Kidney glomerular epithelial cell (primary cell): ENCODE results near the gene GRIN1.

ENCODE experiments used
- DNase-seq: peaks from one replicate; lab custom pipeline; 2025; lab: John Stamatoyannopoulos, UW

GRIN1 gene

DNA sequence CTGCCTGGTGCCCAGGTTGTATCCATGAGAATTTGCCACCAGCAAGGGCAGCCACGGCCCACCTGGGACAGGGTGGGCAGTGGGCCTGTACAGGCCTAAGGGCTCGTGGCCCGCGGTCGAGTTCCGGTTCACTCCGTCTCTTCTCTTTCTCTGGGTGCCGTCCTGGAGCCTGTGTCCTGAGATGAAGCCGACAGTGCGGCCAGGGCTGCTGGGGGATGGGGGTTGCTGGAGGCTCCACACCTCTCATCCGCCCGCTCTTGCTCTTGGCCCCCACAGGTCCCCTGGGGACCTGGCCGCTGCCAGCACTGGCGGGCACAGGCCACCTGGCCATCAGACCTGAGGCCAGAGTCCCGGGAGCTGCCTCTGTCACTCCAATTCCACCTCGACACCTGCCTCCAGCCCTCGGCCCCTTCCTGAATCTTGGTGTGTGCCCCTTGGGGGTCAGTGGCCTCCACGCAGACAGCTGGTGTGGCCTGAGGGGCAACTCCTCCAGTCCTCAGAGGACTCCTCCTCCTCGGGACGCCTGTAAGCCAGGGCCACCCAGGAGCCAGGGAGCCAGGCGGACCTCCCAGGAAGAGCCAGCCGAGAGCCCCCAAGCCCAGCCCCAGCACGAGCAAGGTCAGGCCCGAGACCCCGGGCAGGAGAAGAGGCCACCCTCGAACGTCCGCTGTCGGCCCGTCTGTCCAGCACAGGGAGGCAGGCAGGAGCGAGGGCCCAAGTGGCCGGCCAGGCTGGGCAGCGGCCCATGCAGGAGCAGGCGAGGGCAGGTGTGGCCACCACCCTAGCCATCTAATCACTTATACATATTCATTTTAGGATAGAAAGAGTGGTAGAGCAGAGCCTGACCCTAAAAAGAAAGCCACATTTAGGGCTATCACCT is 25.7 kb downstream of the GRIN1 start:
- DNase-seq, result no peak

- no peak for DNase-seq
These were observed 26.4 kb downstream of the GRIN1 start for GRCh38 chr9:137165250-137165836.

DNA sequence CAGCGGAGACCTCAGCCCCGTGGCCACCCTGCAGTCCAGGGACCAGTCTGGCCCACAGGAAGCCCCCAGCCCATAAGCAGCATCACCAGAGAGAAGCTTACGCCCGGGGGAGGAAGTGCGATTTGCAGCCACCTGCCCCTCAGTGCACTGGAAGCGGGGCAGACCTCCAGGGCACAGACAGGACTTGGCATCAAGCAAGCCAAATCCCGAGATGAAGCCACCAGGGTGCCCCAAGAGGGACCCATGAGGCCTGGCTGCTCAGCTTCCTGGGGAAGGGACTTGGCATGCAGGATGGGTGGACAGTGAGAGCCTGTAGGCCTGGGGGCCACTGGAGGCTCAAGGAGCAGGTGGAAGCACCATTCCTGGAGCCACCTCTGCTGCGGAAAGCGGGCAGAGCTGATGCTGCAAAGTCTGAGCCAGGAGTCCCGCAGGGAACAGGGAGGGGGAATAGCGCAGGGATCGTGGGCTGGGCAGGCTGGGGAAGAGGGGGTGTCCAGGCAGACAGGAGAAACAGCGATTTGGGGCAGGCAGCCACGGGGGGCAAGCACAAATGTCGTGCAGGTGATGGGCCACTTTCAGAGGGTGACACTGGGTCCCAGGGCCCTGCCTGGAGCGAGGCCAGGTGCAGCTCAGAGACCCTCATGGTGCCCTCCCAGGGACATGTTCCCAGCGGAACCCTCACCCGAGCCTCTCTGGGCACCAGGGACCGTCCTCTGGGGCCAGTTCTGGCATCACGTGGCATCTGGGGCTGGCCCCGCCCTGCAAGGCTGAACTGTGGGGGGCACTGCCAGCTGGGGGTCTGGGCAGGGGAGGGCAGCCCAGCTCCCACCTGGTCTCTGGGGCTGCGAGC is 27.7 kb downstream of the GRIN1 start:
- DNase-seq, result no peak

DNA sequence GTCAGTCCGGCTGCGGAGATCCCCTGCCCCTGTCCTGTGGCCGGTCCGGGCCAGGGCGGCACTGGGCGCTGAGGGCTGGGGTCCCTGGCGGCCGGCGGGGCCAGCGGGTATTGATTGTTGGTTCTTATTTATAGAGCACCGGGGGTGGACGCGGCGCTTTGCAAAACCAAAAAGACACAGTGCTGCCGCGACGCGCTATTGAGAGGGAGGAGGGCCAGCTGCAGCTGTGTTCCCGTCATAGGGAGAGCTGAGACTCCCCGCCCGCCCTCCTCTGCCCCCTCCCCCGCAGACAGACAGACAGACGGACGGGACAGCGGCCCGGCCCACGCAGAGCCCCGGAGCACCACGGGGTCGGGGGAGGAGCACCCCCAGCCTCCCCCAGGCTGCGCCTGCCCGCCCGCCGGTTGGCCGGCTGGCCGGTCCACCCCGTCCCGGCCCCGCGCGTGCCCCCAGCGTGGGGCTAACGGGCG is 28.4 kb downstream of the GRIN1 start:
- no peak for DNase-seq

DNA sequence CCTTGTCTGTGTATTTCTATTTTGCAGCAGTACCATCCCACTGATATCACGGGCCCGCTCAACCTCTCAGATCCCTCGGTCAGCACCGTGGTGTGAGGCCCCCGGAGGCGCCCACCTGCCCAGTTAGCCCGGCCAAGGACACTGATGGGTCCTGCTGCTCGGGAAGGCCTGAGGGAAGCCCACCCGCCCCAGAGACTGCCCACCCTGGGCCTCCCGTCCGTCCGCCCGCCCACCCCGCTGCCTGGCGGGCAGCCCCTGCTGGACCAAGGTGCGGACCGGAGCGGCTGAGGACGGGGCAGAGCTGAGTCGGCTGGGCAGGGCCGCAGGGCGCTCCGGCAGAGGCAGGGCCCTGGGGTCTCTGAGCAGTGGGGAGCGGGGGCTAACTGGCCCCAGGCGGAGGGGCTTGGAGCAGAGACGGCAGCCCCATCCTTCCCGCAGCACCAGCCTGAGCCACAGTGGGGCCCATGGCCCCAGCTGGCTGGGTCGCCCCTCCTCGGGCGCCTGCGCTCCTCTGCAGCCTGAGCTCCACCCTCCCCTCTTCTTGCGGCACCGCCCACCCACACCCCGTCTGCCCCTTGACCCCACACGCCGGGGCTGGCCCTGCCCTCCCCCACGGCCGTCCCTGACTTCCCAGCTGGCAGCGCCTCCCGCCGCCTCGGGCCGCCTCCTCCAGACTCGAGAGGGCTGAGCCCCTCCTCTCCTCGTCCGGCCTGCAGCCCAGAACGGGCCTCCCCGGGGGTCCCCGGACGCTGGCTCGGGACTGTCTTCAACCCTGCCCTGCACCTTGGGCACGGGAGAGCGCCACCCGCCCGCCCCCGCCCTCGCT is 29.0 kb downstream of the GRIN1 start:
- no peak for DNase-seq

GRCh38 chr9:137168573-137168903 is 29.6 kb downstream of the GRIN1 start:
- no peak for DNase-seq

DNA sequence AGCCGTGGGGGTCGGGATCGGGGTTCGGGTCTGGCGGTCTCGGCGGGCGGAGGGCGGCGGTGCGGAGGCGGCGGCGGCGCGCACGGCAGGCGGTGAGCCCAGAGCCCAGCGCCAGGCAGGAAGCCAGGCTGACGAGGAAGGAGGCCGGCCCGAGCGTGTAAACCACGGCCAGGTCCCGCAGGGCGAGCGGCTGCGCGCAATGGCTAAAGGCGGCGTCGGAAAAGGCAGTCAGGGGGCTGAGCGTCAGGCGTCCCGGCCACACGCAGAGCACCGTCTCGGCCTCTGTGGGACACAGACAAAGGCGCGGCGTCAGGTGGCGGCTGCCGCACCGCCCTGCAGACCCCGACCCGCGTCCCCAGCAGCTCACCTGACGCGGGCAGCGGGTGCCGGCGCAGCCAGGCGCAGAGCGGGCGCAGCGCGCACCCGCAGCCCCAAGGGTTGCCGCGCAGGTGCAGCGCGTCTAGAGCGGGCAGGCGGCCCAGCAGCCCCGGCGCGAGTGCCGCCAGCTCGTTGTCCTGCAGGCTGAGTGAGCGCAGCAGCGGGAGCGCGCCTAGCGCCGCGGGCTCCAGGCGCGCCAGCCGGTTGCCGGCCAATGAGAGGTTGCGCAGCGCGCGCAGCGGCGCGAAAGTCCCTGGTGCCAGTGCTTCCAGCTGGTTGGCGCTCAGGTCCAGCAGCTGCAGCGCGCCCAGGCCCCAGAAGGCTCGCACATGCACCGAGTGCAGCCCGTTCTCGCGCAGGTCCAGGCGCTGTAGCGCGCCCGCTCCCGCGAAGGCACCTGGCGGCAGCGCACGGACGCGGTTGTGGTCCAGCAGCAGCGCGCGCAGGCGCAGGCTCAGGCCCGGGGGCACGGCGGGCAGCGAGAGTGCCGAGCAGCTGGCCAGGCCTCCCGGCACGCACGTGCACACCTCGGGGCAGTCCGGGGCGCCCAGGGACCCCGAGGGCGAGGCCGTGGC is 30.2 kb downstream of the GRIN1 start:
- no peak for DNase-seq

DNA sequence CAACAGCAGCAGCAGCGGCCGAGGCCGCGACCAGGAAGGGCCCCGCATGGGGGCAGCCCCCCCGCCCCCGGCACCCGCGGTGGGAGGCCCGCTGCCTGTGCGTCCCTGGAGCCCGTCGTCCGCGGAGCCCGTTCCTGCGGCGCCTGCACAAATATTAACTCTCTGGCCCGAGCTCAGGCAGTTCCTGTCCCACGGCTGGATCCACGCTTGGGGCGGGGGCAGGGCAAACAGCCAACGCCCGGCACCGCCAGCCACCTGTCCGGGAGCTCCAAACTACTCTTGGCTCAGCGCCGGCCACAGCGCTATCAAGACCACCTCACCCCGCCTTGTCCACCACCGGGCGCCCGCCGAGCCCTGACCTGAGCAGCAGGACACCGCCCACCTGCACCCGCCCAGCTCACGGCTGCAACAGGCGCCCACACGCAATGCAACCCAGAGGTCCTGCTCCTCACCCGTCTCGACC is 31.0 kb downstream of the GRIN1 start, which contains the start of gene LRRC26:
LRRC26 (minus strand) TSS at position 156 of the 463 bp plus-strand sequence; CDS start at position 48, 108 bp downstream.
- no peak for DNase-seq

GRCh38 chr9:137170486-137171148 is 31.7 kb downstream of the GRIN1 start:
- DNase-seq, result no peak

GRCh38 chr9:137171149-137171900 is 32.4 kb downstream of the GRIN1 start:
- no peak for DNase-seq

- DNase-seq, result no peak
These were observed 34.2 kb downstream of the GRIN1 start for GRCh38 chr9:137172901-137173795.

DNA sequence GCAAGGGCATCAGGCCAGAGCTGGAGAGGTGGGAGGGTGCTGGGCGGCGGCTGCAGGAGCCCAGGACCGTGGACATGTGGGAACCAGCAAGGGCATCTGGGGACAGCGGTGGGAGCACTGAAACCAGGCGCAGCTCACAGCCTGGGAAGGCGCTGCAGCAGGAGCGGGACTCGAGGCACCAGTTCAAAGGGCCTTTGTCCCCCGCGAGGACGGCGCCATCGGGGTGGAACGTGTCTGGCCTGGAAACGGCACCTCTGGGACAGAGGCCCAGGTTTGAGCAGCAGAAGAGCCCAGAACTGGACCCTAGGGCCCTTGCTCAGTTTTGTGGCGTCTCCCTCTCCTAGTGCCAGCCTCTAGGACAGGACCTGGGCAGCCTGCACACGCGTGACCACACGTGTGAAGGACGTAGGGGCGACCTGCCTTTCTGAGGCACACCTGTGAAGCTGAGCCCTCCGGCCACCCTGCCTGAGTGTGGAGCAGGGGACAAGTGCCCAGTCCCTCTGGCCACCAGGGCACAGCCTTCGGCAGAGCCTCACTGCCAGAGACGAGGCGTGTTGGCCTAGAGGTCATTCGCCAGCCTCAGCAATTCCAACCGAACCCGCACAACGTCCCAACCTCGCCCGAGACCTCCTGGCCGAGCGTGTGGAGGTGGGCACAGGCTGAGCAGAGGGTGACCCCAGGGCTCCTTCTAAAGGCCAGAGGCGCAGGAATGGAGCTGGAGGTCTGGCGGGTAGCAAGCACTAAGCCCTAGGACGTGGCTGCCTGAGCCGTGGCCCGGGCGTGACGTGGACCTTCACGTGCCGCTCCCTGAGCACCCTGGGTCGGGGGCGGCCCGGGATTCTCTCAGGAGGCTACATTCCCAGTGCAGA is 35.1 kb downstream of the GRIN1 start:
- DNase-seq, result no peak

GRCh38 chr9:137174722-137175293 is 35.9 kb downstream of the GRIN1 start:
- DNase-seq, result no peak

DNA sequence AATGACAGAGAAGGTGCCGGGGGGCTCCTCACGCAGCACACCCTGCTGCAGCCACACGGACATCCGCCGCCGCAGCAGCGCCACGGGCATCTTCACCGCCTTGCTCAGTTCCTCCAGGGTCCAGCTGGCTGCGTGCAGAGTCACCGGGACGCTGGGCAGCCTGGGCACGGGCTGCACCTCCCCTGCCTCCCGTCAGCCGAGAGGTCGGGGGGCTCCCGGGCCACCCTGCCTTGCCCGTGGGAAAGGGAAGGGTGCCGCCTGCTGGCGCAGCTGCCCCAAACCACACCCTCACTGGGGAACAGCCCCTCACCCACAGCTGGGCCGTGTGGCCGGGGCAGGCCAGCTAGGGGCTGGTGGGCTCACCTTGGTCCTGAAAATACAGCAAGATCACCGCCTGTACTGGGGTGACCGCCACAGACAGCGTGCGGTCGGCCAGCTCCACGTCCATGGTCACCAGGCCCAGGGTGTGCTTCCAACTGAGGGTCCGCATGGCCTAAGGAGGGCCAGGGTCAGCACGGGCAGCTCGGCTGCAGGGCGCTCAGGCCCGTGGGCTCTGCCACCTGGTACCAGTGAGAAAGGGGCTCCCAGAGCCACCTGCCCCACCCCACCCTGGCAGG is 36.5 kb downstream of the GRIN1 start:
- no peak for DNase-seq

GRCh38 chr9:137176302-137177182 is 37.6 kb downstream of the GRIN1 start:
- no peak for DNase-seq
